Endothelial cell of umbilical vein (primary cell): ENCODE results near the gene TFDP2. TPM values are rescaled to one million over a fixed set of nuclear protein-coding genes. Genes with fewer than 3 reads are reported as not detected.

Experiments used
- BruUV-seq: library from RNA; stranded (reverse); fragments of 400-500 nt; replicated peaks from 2 replicates; lab custom pipeline; 2021; lab: Mats Ljungman, UMichigan
- CTCF ChIA-PET: fragments of 300-600, 350-600 bp; sonication (Branson Sonifier 250); formaldehyde crosslinking; loops from one replicate; lab custom pipeline; 2021; ENCODE audit warnings: antibody characterized with exemption, inconsistent platforms; lab: Charles Lee
- POLR2A ChIA-PET: fragments of 300-600, 350-600 bp; sonication (Branson Sonifier 250); formaldehyde crosslinking; loops from one replicate; lab custom pipeline; 2021; ENCODE audit warnings: antibody characterized with exemption, inconsistent platforms; lab: Charles Lee
- DNase-seq: peaks from one replicate; pipeline ENCODE4 v3.0.0-alpha.2; 2011; ENCODE audit warnings: low read depth, low spot score
- FAIRE-seq: peaks from 2 replicates; lab custom pipeline; 2011; peaks lifted over from hg19 to GRCh38; lab: Jason Lieb, UNC
- H2AFZ ChIP-seq: 2 replicates; pipeline ENCODE4 v1.6.0; 2012; ENCODE audit warnings: low read depth, low read length, control low read depth, inconsistent platforms
- H3K27ac ChIP-seq: 2 replicates; pipeline ENCODE4 v1.5.1; 2011; ENCODE audit warnings: low read depth, mild to moderate bottlenecking, control low read depth, low read length, moderate library complexity; ENCODE audit not compliant: insufficient read depth
- H3K27me3 ChIP-seq, 2 experiments: 2 replicates each; pipeline versions ENCODE4 v1.6.0 to v1.6.1; 2011; ENCODE audit warnings: low read length in 2 of 2, mixed read lengths in 1 of 2; ENCODE audit not compliant: control insufficient read depth in 2 of 2, insufficient read depth in 2 of 2
- H3K36me3 ChIP-seq, 2 experiments: 2 replicates in 1 of 2; 3 replicates in 1 of 2; pipeline ENCODE4 v1.5.1; 2011; ENCODE audit warnings: low read length in 2 of 2, mild to moderate bottlenecking in 1 of 2, moderate library complexity in 1 of 2; ENCODE audit not compliant: control insufficient read depth in 2 of 2, insufficient read depth in 2 of 2; ENCODE audit errors: extremely low read depth in 1 of 2
- H3K4me1 ChIP-seq: 3 replicates; pipeline ENCODE4 v1.5.1; 2011; ENCODE audit warnings: mild to moderate bottlenecking, low read length; ENCODE audit not compliant: control insufficient read depth, insufficient read depth; ENCODE audit errors: extremely low read depth
- H3K4me2 ChIP-seq: 2 replicates; pipeline ENCODE4 v1.6.1; 2011; ENCODE audit warnings: low read length, control low read depth, mixed read lengths; ENCODE audit not compliant: insufficient read depth
- H3K4me3 ChIP-seq, 3 experiments: fragments of 200-600 bp in 1 of 3; sonication (generic), shearing (Covaris generic) in 1 of 3; replicated peaks in 1 of 3; 2 replicates each; pipeline ENCODE4 v1.5.1; 2011 to 2016; ENCODE audit warnings: control low read depth in 3 of 3, low read length in 3 of 3, mild to moderate bottlenecking in 2 of 3, inconsistent platforms in 1 of 3, low read depth in 1 of 3, moderate library complexity in 1 of 3; ENCODE audit not compliant: insufficient read depth in 1 of 3
- H3K79me2 ChIP-seq: 2 replicates; pipeline ENCODE4 v1.6.0; 2012; ENCODE audit warnings: low read length, inconsistent platforms; ENCODE audit not compliant: control insufficient read depth, insufficient read depth
- H3K9ac ChIP-seq: replicated peaks from 2 replicates; pipeline ENCODE3; 2011; ENCODE audit warnings: low read length, control low read depth; ENCODE audit not compliant: insufficient read depth; ENCODE audit errors: extremely low read depth
- H3K9me1 ChIP-seq: replicated peaks from 3 replicates; pipeline ENCODE4 v1.6.0; 2011; ENCODE audit warnings: mild to moderate bottlenecking, low read length; ENCODE audit not compliant: control insufficient read depth, insufficient read depth; ENCODE audit errors: extremely low read depth
- H3K9me3 ChIP-seq: replicated peaks from 2 replicates; pipeline ENCODE4 v1.5.1; 2012; ENCODE audit warnings: low read length, inconsistent platforms; ENCODE audit not compliant: control insufficient read depth, insufficient read depth
- H4K20me1 ChIP-seq: replicated peaks from 2 replicates; pipeline ENCODE3; 2011; ENCODE audit warnings: mild to moderate bottlenecking, low read length; ENCODE audit not compliant: control insufficient read depth, insufficient read depth; ENCODE audit errors: extremely low read depth
- CTCF ChIP-seq, 2 donors: IDR thresholded peaks; 1 replicate in 1 of 2; 2 replicates in 1 of 2; pipeline ENCODE4 v1.5.1; 2011; ENCODE audit warnings: low read length in 2 of 2, mild to moderate bottlenecking in 2 of 2, moderate library complexity in 2 of 2, control low read depth in 1 of 2, inconsistent platforms in 1 of 2, low read depth in 1 of 2; ENCODE audit not compliant: insufficient read depth in 1 of 2; ENCODE audit errors: extremely low read depth in 1 of 2
- EZH2 ChIP-seq: IDR thresholded peaks from 2 replicates; pipeline ENCODE4 v1.6.1; 2012; ENCODE audit warnings: borderline replicate concordance, low read depth, mild to moderate bottlenecking, moderate library complexity, low read length, inconsistent platforms; ENCODE audit not compliant: severe bottlenecking
- JUN ChIP-seq: IDR thresholded peaks from 2 replicates; pipeline ENCODE4 v1.6.1; 2011; ENCODE audit warnings: borderline replicate concordance, low read depth; ENCODE audit not compliant: insufficient read length, insufficient read depth
- POLR2AphosphoS5 ChIP-seq: IDR thresholded peaks from 2 replicates; pipeline ENCODE4 v1.6.1; 2012; ENCODE audit warnings: low read depth, mild to moderate bottlenecking, control low read depth, low read length, moderate library complexity; ENCODE audit not compliant: insufficient read depth
- dilution Hi-C: fragments of 300-500 bp; cut with MboI; formaldehyde crosslinking; loops from one replicate; pipeline ENCODE4 v1.15.0; 2019; ENCODE audit warnings: low sequenced_read_pairs; ENCODE audit not compliant: extremely low pct_ligation_motif_present
- intact Hi-C: fragments of 100-400 bp; cut with micrococcal nuclease; formaldehyde crosslinking; loops from one replicate; pipeline ENCODE4 v1.10.0; 2022
- polyA plus RNA-seq, 4 experiments: library from polyadenylated mRNA; depleted of rRNA in 3 of 4; stranded (reverse) in 3 of 4; unstranded in 1 of 4; fragments of >200 nt; gene quantifications; 2 replicates each; pipeline versions ENCODE4 v1.2.1 to v1.2.3, GENCODE V29; 2011 to 2012; ENCODE audit warnings: missing spikeins in 1 of 4
- total RNA-seq: library from RNA; stranded (reverse); gene quantifications from 2 replicates; pipeline ENCODE4 v1.2.3, GENCODE V29; 2021

The TFDP2 gene
- total and polyA plus RNA-seq, 2 donors (not counting 3 experiments of a cell fraction or from before 2014, with no cell fraction given) = 8.5 to 21.5 TPM

- Histone ChIP-seq H3K9me1 (no peaks in the 10 kb centered on the region), H3K9me3 (no peaks in the 10 kb centered on the region), H3K4me3 (no peak overlapping the region), H3K4me2 (no peak overlapping the region), H2AFZ (no peak overlapping the region), H3K4me1 (no peaks in the 10 kb centered on the region), H3K27ac (no peak overlapping the region), H3K27me3 (no peaks in the 10 kb centered on the region), H3K36me3 (peaks cover 0 to 4% of the 10 kb centered on the region in 2 experiments), H3K79me2 (no peaks in the 10 kb centered on the region), H4K20me1 (no peaks in the 10 kb centered on the region), H3K9ac (no peak overlapping the region)
- no peak for TF ChIP-seq JUN
- TF ChIP-seq CTCF (IDR thresholded peaks at IDR 0.05; ENCODE audit: extremely low read depth in 1 of 2, insufficient read depth in 1 of 2, low read depth in 1 of 2, low read length in 2 of 2) = peak; percentile 54 to 64
- intact Hi-C loops = loop anchor here (1.0 kb wide), 1 partner anchor 99 kb away; no protein-coding TSS in a partner anchor
- dilution Hi-C loops = no loop called here
- ChIA-PET POLR2A (no interaction called here), CTCF (interaction anchor here (0.6 to 4.6 kb wide), 35 partner anchors 8 to 293 kb away, joined by 3 to 86 read pairs (median 4); partner anchors contain the start of gene TFDP2)
- FAIRE-seq = peak; percentile 38
- peak; percentile 51 for DNase-seq
- no TSS peak for BruUV-seq
These were observed 31.5 kb upstream of the TFDP2 start for GRCh38 chr3:142180761-142181362.

- H3K4me1 ChIP-seq = no peaks in the 10 kb centered on the region
- peaks cover 0 to 3% of the 10 kb centered on the region in 2 experiments for H3K36me3 ChIP-seq
- no peak overlapping the region for H2AFZ ChIP-seq
- H3K79me2 ChIP-seq = no peaks in the 10 kb centered on the region
- H3K4me2 ChIP-seq = no peak overlapping the region
- no peaks in the 10 kb centered on the region for H3K9me1 ChIP-seq
- DNase-seq (no peak), FAIRE-seq (no peak)
- ChIA-PET POLR2A (no interaction called here), CTCF (interaction anchor here (2.7 to 4.5 kb wide), 2 partner anchors 11 to 104 kb away, joined by 6 to 13 read pairs; no protein-coding TSS in a partner anchor)
- TF ChIP-seq POLR2AphosphoS5 (no peak), EZH2 (no peak)
- no peak overlapping the region for H3K9ac ChIP-seq
- no peaks in the 10 kb centered on the region for H3K9me3 ChIP-seq
- BruUV-seq = no TSS peak
- H3K4me3 ChIP-seq = no peak overlapping the region
- dilution Hi-C loops = no loop called here
- H3K27ac ChIP-seq = no peak overlapping the region
- no peaks in the 10 kb centered on the region for H3K27me3 ChIP-seq
- intact Hi-C loops = no loop called here
- no peaks in the 10 kb centered on the region for H4K20me1 ChIP-seq
These were observed 26.1 kb upstream of the TFDP2 start for GRCh38 chr3:142175478-142175877.
